Breast epithelium (tissue), 3 donors: ENCODE measurements around the gene FLNC.

ENCODE experiments used
- CTCF ChIP-seq, 3 donors: fragments of 450-650 bp; IDR thresholded peaks; one replicate each; pipeline ENCODE4 v1.5.1; 2016 to 2017; ENCODE audit warnings: antibody characterized with exemption in 3 of 3, mild to moderate bottlenecking in 3 of 3, moderate library complexity in 3 of 3
- POLR2A ChIP-seq: fragments of 450-650 bp; IDR thresholded peaks from one replicate; pipeline ENCODE4 v1.6.1; 2016; ENCODE audit warnings: antibody characterized with exemption, mild to moderate bottlenecking, moderate library complexity
- POLR2AphosphoS5 ChIP-seq, 3 donors: sonication (generic); formaldehyde crosslinking; IDR thresholded peaks; one replicate each; pipeline ENCODE4 v1.6.1; 2017; ENCODE audit warnings: antibody characterized with exemption in 3 of 3

- TF ChIP-seq CTCF (IDR thresholded peaks at IDR 0.05) (no peak), POLR2A (no peak), POLR2AphosphoS5 (IDR thresholded peaks at IDR 0.05) (no peak)
Measured at GRCh38 chr7:128876586-128876977, 46.4 kb downstream of the FLNC start.
